ENCODE data around the gene MCCC1. TPM values are rescaled to one million over a fixed set of nuclear protein-coding genes. Genes with fewer than 3 reads are reported as not detected.

MCCC1 gene
- total RNA-seq, 4 donors from 2014 or later, result 32.2 to 44.4 (median 33.0) TPM

GRCh38 chr3:183058351-183058750 lies 40.9 kb downstream of the MCCC1 start:
- TF ChIP-seq CTCF (IDR thresholded peaks at IDR 0.05) (no peak), EP300 (IDR thresholded peaks at IDR 0.05) (no peak), POLR2AphosphoS5 (IDR thresholded peaks at IDR 0.05) (no peak), POLR2A (IDR thresholded peaks at IDR 0.05) (no peak)
- 96% methylated on average over 2 of the region's 2 CpGs; no CpG with 5 or more reads in 1 of the 2 donors for WGBS, 2 donors (ENCODE audit: low coverage in 1 of 2)
- ATAC-seq, result no peak
- Histone ChIP-seq H3K27ac (no peak overlapping the region), H3K4me3 (no peak overlapping the region), H3K4me1 (no peaks in the 10 kb centered on the region), H3K9me3 (no peaks in the 10 kb centered on the region), H3K27me3 (no peaks in the 10 kb centered on the region), H3K36me3 (peaks cover 0 to 66% of the 10 kb centered on the region in 2 donors)

GRCh38 chr3:183050706-183051105 lies 48.6 kb downstream of the MCCC1 start:
- Histone ChIP-seq H3K4me1 (no peaks in the 10 kb centered on the region), H3K9me3 (peaks cover 0 to 9% (median 0%) of the 10 kb centered on the region in 3 donors), H3K36me3 (peaks cover 5 to 93% of the 10 kb centered on the region in 2 donors), H3K27me3 (no peaks in the 10 kb centered on the region), H3K27ac (no peak overlapping the region), H3K4me3 (no peak overlapping the region)
- no peak for TF ChIP-seq EP300 (IDR thresholded peaks at IDR 0.05)
- no peak for TF ChIP-seq POLR2AphosphoS5 (IDR thresholded peaks at IDR 0.05)
- no peak for TF ChIP-seq POLR2A (IDR thresholded peaks at IDR 0.05)
- no peak for TF ChIP-seq CTCF (IDR thresholded peaks at IDR 0.05)
- ATAC-seq, result no peak

GRCh38 chr3:183046883-183047282 lies 52.4 kb downstream of the MCCC1 start:
- Histone ChIP-seq H3K4me3 (no peak overlapping the region), H3K4me1 (no peaks in the 10 kb centered on the region), H3K27ac (no peak overlapping the region), H3K27me3 (no peaks in the 10 kb centered on the region), H3K36me3 (peaks cover 5 to 89% of the 10 kb centered on the region in 2 donors), H3K9me3 (peaks cover 0 to 9% (median 0%) of the 10 kb centered on the region in 3 donors)
- TF ChIP-seq EP300 (IDR thresholded peaks at IDR 0.05) (no peak), POLR2A (IDR thresholded peaks at IDR 0.05) (no peak), CTCF (IDR thresholded peaks at IDR 0.05) (no peak), POLR2AphosphoS5 (IDR thresholded peaks at IDR 0.05) (no peak)
- WGBS, 2 donors (ENCODE audit: low coverage in 1 of 2), result 50 to 88% methylated on average over 1 to 2 of the region's 2 CpGs
- no peak for ATAC-seq

GRCh38 chr3:183044547-183045229 lies 54.6 kb downstream of the MCCC1 start:
- no peak for ATAC-seq
- TF ChIP-seq EP300 (IDR thresholded peaks at IDR 0.05) (no peak), POLR2AphosphoS5 (IDR thresholded peaks at IDR 0.05) (no peak), POLR2A (IDR thresholded peaks at IDR 0.05) (no peak), CTCF (IDR thresholded peaks at IDR 0.05) (no peak)

GRCh38 chr3:183038757-183039156 lies 60.5 kb downstream of the MCCC1 start:
- peaks cover 0 to 95% of the 10 kb centered on the region in 2 donors for H3K36me3 ChIP-seq
- no peak overlapping the region for H3K27ac ChIP-seq
- ATAC-seq, result no peak
- WGBS, 2 donors (ENCODE audit: low coverage in 1 of 2), result 82 to 89% methylated on average over 4 to 12 of the region's 12 CpGs
- TF ChIP-seq EP300 (IDR thresholded peaks at IDR 0.05) (no peak), POLR2A (IDR thresholded peaks at IDR 0.05) (no peak), CTCF (IDR thresholded peaks at IDR 0.05) (no peak), POLR2AphosphoS5 (IDR thresholded peaks at IDR 0.05) (no peak)
- H3K4me1 ChIP-seq, result no peaks in the 10 kb centered on the region
- H3K27me3 ChIP-seq, result no peaks in the 10 kb centered on the region
- H3K9me3 ChIP-seq, result no peaks in the 10 kb centered on the region
- no peak overlapping the region for H3K4me3 ChIP-seq

More at GRCh38 chr3:183044547-183045229, 54.6 kb downstream of the MCCC1 start:
- Histone ChIP-seq H3K4me3 (no peak overlapping the region), H3K4me1 (no peaks in the 10 kb centered on the region), H3K9me3 (no peaks in the 10 kb centered on the region), H3K27ac (no peak overlapping the region), H3K27me3 (no peaks in the 10 kb centered on the region), H3K36me3 (peaks cover 0 to 89% of the 10 kb centered on the region in 2 donors)
- 81 to 89% methylated on average over 3 to 9 of the region's 11 CpGs for WGBS, 2 donors (ENCODE audit: low coverage in 1 of 2)

All from gastroesophageal sphincter (tissue), 4 donors.